ENCODE data around the gene PCIF1. TPM values are rescaled to one million over a fixed set of nuclear protein-coding genes. Genes with fewer than 3 reads are reported as not detected.
A peak's percentile ranks its signal among the peaks of the same experiment; 100 is the strongest.

Gene PCIF1
- polyA plus RNA-seq, 2 of the 4 experiments (the other 2 are of a cell fraction), result 19.7 to 21.6 TPM

GRCh38 chr20:45909336-45909808 is 25.1 kb upstream of the PCIF1 start:
- POLR2A ChIA-PET, result interaction anchor here (0.8 kb wide), 1 partner anchor 19 kb away, joined by 3 read pairs; the partner anchor contains the start of genes CTSA and NEURL2
- Histone ChIP-seq H3K4me3 (no peak overlapping the region), H3K4me1 (peaks cover 26% of the 10 kb centered on the region), H3K4me2 (no peak overlapping the region), H3K27ac (no peak overlapping the region), H3K9me3 (no peaks in the 10 kb centered on the region)
- TF ChIP-seq CBX8 (IDR thresholded peaks at IDR 0.05) (no peak), HES2 (IDR thresholded peaks at IDR 0.05) (no peak), EP300 (IDR thresholded peaks at IDR 0.05) (no peak), PHF8 (IDR thresholded peaks at IDR 0.05; ENCODE audit: borderline replicate concordance, low read depth) (no peak), HOXB13 (CRISPR knock-in tag; IDR thresholded peaks at IDR 0.05; ENCODE audit: low read depth) (no peak), KDM5A (IDR thresholded peaks at IDR 0.05) (no peak), BCL3 (IDR thresholded peaks at IDR 0.05) (no peak), RARB (CRISPR knock-in tag; IDR thresholded peaks at IDR 0.05) (no peak), TP53 (CRISPR knock-in tag; IDR thresholded peaks at IDR 0.05) (no peak), FOSB (CRISPR knock-in tag; IDR thresholded peaks at IDR 0.05) (no peak), HEYL (CRISPR knock-in tag; IDR thresholded peaks at IDR 0.05) (no peak), POLR2AphosphoS2 (conservative IDR thresholded peaks at IDR 0.05; ENCODE audit: low read length) (no peak), ZFP36 (IDR thresholded peaks at IDR 0.05; ENCODE audit: borderline replicate concordance, partially characterized antibody) (no peak), HDAC2 (IDR thresholded peaks at IDR 0.05) (no peak), ZSCAN20 (CRISPR knock-in tag; IDR thresholded peaks at IDR 0.05) (no peak), FOSL2 (IDR thresholded peaks at IDR 0.05) (no peak), FOSL2 (CRISPR knock-in tag; IDR thresholded peaks at IDR 0.05) (no peak), POLR2A (IDR thresholded peaks at IDR 0.05; ENCODE audit: low read length) (no peak), USF2 (IDR thresholded peaks at IDR 0.05) (no peak)
- CTCF ChIA-PET, result interaction anchor here (1.0 to 1.4 kb wide), 2 partner anchors 56 to 102 kb away, joined by 3 to 5 read pairs; no protein-coding TSS in a partner anchor
- no peak for DNase-seq (ENCODE audit: low read depth in 1 of 2, low spot score in 1 of 2)
- no peak for ATAC-seq
- FAIRE-seq, result no peak
- WGBS (ENCODE audit: missing lambda C conversion rate), result 91% methylated on average over 12 of the region's 12 CpGs

- H3K27ac ChIP-seq, result peak overlapping the region; percentile 43 to 75; a peak in 5 of 6 replicates
- peak overlapping the region; percentile 23; the same call in 1 of the 3 replicates for H3K4me3 ChIP-seq
- no peak for DNase-seq (ENCODE audit: low read depth in 1 of 2, low spot score in 1 of 2)
- H3K4me1 ChIP-seq, result peaks cover 24% of the 10 kb centered on the region
- FAIRE-seq, result no peak
- no peak for TF ChIP-seq EP300 (IDR thresholded peaks at IDR 0.05)
- no peak for TF ChIP-seq ZC3H11A (IDR thresholded peaks at IDR 0.05)
- TF ChIP-seq HEYL (CRISPR knock-in tag; IDR thresholded peaks at IDR 0.05), result no peak
- no peak for TF ChIP-seq ESRRA (IDR thresholded peaks at IDR 0.05; ENCODE audit: borderline replicate concordance, low read length)
- no peak for TF ChIP-seq RARB (CRISPR knock-in tag; IDR thresholded peaks at IDR 0.05)
- no peak for TF ChIP-seq GATA3 (IDR thresholded peaks at IDR 0.05; ENCODE audit: borderline replicate concordance)
- no peak for TF ChIP-seq POLR2A (IDR thresholded peaks at IDR 0.05; ENCODE audit: low read length)
- no peak for TF ChIP-seq SREBF2 (IDR thresholded peaks at IDR 0.05)
- TF ChIP-seq USF2 (IDR thresholded peaks at IDR 0.05), result no peak
- no peak for TF ChIP-seq RNF2 (IDR thresholded peaks at IDR 0.05; ENCODE audit: borderline replicate concordance, low read depth)
- TF ChIP-seq EHF (CRISPR knock-in tag; IDR thresholded peaks at IDR 0.05), result no peak
- TF ChIP-seq ZNF302 (CRISPR knock-in tag; IDR thresholded peaks at IDR 0.05), result no peak
- TF ChIP-seq CBX2 (IDR thresholded peaks at IDR 0.05; ENCODE audit: borderline replicate concordance, low read depth), result no peak
- TF ChIP-seq FOSB (CRISPR knock-in tag; IDR thresholded peaks at IDR 0.05), result no peak
- no peak for TF ChIP-seq HMGXB4 (CRISPR knock-in tag; IDR thresholded peaks at IDR 0.05; ENCODE audit: borderline replicate concordance)
- TF ChIP-seq MAFK (IDR thresholded peaks at IDR 0.05; ENCODE audit: partially characterized antibody), result no peak
- no peak for TF ChIP-seq NFE2L2 (conservative IDR thresholded peaks at IDR 0.05; ENCODE audit: low read length)
- no peak for TF ChIP-seq CBX8 (IDR thresholded peaks at IDR 0.05)
- POLR2A ChIA-PET, result interaction anchor here (0.8 to 1.2 kb wide), 2 partner anchors 19 to 25 kb away, joined by 3 to 8 read pairs; partner anchors contain the start of genes CTSA and NEURL2
- CTCF ChIA-PET, result interaction anchor here (0.6 to 1.6 kb wide), 4 partner anchors 14 to 1780 kb away, joined by 3 to 6 read pairs (median 4); no protein-coding TSS in a partner anchor
- H3K9me3 ChIP-seq, result no peaks in the 10 kb centered on the region
- peak overlapping the region; percentile 69 for H3K4me2 ChIP-seq
- no peak for ATAC-seq
- WGBS (ENCODE audit: missing lambda C conversion rate), result 84% methylated on average over 22 of the region's 22 CpGs
Measured at GRCh38 chr20:45909817-45910669, 24.4 kb upstream of the PCIF1 start.

All from A549 (cell line).